NT2/D1 (cell line): ENCODE data around the gene TNFRSF14.
A peak's percentile ranks its signal among the peaks of the same experiment; 100 is the strongest.

Source experiments
- DNase-seq: peaks from one replicate; pipeline ENCODE4 v3.0.0-alpha.2; 2011; ENCODE audit warnings: low read depth, low spot score
- H3K27me3 ChIP-seq: 2 replicates; pipeline ENCODE4 v1.6.0; 2011; ENCODE audit warnings: mild to moderate bottlenecking; ENCODE audit not compliant: insufficient read length, insufficient read depth
- H3K36me3 ChIP-seq: 2 replicates; pipeline ENCODE4 v1.6.1; 2011; ENCODE audit warnings: mild to moderate bottlenecking, low read length, mixed read lengths; ENCODE audit not compliant: insufficient read depth, insufficient read length
- H3K4me1 ChIP-seq: 2 replicates; pipeline ENCODE4 v1.5.1; 2011; ENCODE audit not compliant: insufficient read depth, insufficient read length
- H3K4me3 ChIP-seq: 2 replicates; pipeline ENCODE4 v1.5.1; 2011; ENCODE audit warnings: low read depth; ENCODE audit not compliant: insufficient read length
- H3K9ac ChIP-seq: 2 replicates; pipeline ENCODE4 v1.6.0; 2011; ENCODE audit warnings: low read depth; ENCODE audit not compliant: insufficient read length
- H3K9me3 ChIP-seq: 2 replicates; pipeline ENCODE4 v1.5.1; 2011; ENCODE audit warnings: mild to moderate bottlenecking, low read length; ENCODE audit not compliant: insufficient read depth
- SUZ12 ChIP-seq: IDR thresholded peaks from 2 replicates; pipeline ENCODE4 v1.6.1; 2011; ENCODE audit not compliant: insufficient read length, insufficient read depth; ENCODE audit errors: extremely low read depth
- YY1 ChIP-seq: IDR thresholded peaks from 2 replicates; pipeline ENCODE4 v1.6.1; 2011; ENCODE audit not compliant: insufficient read length, insufficient read depth
- ZNF274 ChIP-seq: IDR thresholded peaks from 2 replicates; pipeline ENCODE4 v1.6.1; 2011; ENCODE audit warnings: mild to moderate bottlenecking, low read depth, low read length

Gene TNFRSF14

GRCh38 chr1:2528966-2529783 is 27.0 kb upstream of the TNFRSF14 start:
- TF ChIP-seq SUZ12 = no peak
- TF ChIP-seq YY1 = no peak
- no peak for TF ChIP-seq ZNF274
- H3K9ac ChIP-seq = no peak overlapping the region
- no peak for DNase-seq
- H3K27me3 ChIP-seq = peaks cover 69% of the 10 kb centered on the region
- peaks cover 5% of the 10 kb centered on the region for H3K36me3 ChIP-seq
- no peaks in the 10 kb centered on the region for H3K9me3 ChIP-seq
- H3K4me1 ChIP-seq = peaks cover 21% of the 10 kb centered on the region
- H3K4me3 ChIP-seq = no peak overlapping the region

GRCh38 chr1:2529784-2530512 is 26.2 kb upstream of the TNFRSF14 start, which contains the start of gene HES5:
TSS of gene HES5 (minus strand) at chr1:2530263. CDS start at chr1:2530164, 99 bp downstream.
- no peaks in the 10 kb centered on the region for H3K9me3 ChIP-seq
- TF ChIP-seq YY1 (no peak), SUZ12 (peak; percentile 12)
- peaks cover 75% of the 10 kb centered on the region for H3K27me3 ChIP-seq
- H3K4me3 ChIP-seq = peak within 1 kb of the TSS; percentile 26
- peak within 1 kb of the TSS; percentile 42 for H3K9ac ChIP-seq
- peaks cover 21% of the 10 kb centered on the region for H3K4me1 ChIP-seq
- no peak for DNase-seq
- peaks cover 4% of the 10 kb centered on the region for H3K36me3 ChIP-seq

GRCh38 chr1:2530513-2531361 is 25.4 kb upstream of the TNFRSF14 start:
- no peak for DNase-seq

GRCh38 chr1:2532485-2533160 is 23.5 kb upstream of the TNFRSF14 start:
- peaks cover 72% of the 10 kb centered on the region for H3K27me3 ChIP-seq
- H3K36me3 ChIP-seq = no peaks in the 10 kb centered on the region
- no peak overlapping the region for H3K9ac ChIP-seq
- H3K4me1 ChIP-seq = peaks cover 13% of the 10 kb centered on the region
- no peak overlapping the region for H3K4me3 ChIP-seq
- DNase-seq = no peak
- H3K9me3 ChIP-seq = no peaks in the 10 kb centered on the region
- TF ChIP-seq SUZ12 = no peak
- TF ChIP-seq ZNF274 = no peak
- TF ChIP-seq YY1 = no peak

More at GRCh38 chr1:2530513-2531361, 25.4 kb upstream of the TNFRSF14 start:
- H3K36me3 ChIP-seq = no peaks in the 10 kb centered on the region
- peaks cover 75% of the 10 kb centered on the region for H3K27me3 ChIP-seq
- no peak overlapping the region for H3K4me3 ChIP-seq
- TF ChIP-seq SUZ12 (no peak), YY1 (no peak), ZNF274 (no peak)
- H3K4me1 ChIP-seq = peaks cover 18% of the 10 kb centered on the region
- H3K9ac ChIP-seq = no peak overlapping the region
- H3K9me3 ChIP-seq = no peaks in the 10 kb centered on the region

GRCh38 chr1:2533365-2533764 is 22.8 kb upstream of the TNFRSF14 start:
- no peak for DNase-seq
- Histone ChIP-seq H3K9ac (no peak overlapping the region), H3K4me3 (no peak overlapping the region), H3K4me1 (peaks cover 9% of the 10 kb centered on the region), H3K36me3 (no peaks in the 10 kb centered on the region), H3K9me3 (no peaks in the 10 kb centered on the region), H3K27me3 (peaks cover 72% of the 10 kb centered on the region)
- TF ChIP-seq ZNF274 (no peak), SUZ12 (no peak), YY1 (no peak)

- Histone ChIP-seq H3K4me1 (peaks cover 9% of the 10 kb centered on the region), H3K9me3 (no peaks in the 10 kb centered on the region), H3K36me3 (no peaks in the 10 kb centered on the region), H3K9ac (no peak overlapping the region), H3K27me3 (peaks cover 70% of the 10 kb centered on the region), H3K4me3 (no peak overlapping the region)
- TF ChIP-seq SUZ12 = no peak
- TF ChIP-seq YY1 = no peak
- no peak for TF ChIP-seq ZNF274
- no peak for DNase-seq
Observed at GRCh38 chr1:2534315-2534686, 21.9 kb upstream of the TNFRSF14 start.
